Hepatocyte (in vitro differentiated cells): Measurements from ENCODE around the gene MANSC4.

Source experiments
- CTCF ChIP-seq: fragments of 200-600 bp; sonication (generic); IDR thresholded peaks from 2 replicates; pipeline ENCODE4 v1.5.1; 2016; ENCODE audit warnings: antibody characterized with exemption, mild to moderate bottlenecking; ENCODE audit not compliant: poor library complexity
- EZH2 ChIP-seq: fragments of 200-600 bp; sonication (generic); IDR thresholded peaks from 2 replicates; pipeline ENCODE4 v1.6.1; 2016; ENCODE audit warnings: antibody characterized with exemption, mild to moderate bottlenecking, borderline replicate concordance
- EZH2phosphoT487 ChIP-seq: fragments of 200-600 bp; sonication (generic); IDR thresholded peaks from one replicate; pipeline ENCODE4 v1.6.1; 2018; ENCODE audit warnings: antibody characterized with exemption, mild to moderate bottlenecking, low read depth, moderate library complexity; ENCODE audit not compliant: unreplicated experiment, severe bottlenecking

- no peak for TF ChIP-seq CTCF
- TF ChIP-seq EZH2 = no peak
- no peak for TF ChIP-seq EZH2phosphoT487
Measured at GRCh38 chr12:27796128-27796527, 16.1 kb upstream of the MANSC4 start.
